T-helper 17 cell (primary cell): ENCODE data around the gene TBC1D9. TPM values are rescaled to one million over a fixed set of nuclear protein-coding genes. Genes with fewer than 3 reads are reported as not detected.

ENCODE experiments used
- ATAC-seq: fragments of 150-1000 bp; cut with Tn5 transposase; 2 replicates; pipeline ENCODE4 v1.10.0; 2021; ENCODE audit warnings: mild to moderate bottlenecking, moderate library complexity
- DNase-seq, 3 donors: peaks; one replicate each; pipeline versions ENCODE4 v3.0.0 to v3.0.0-alpha.2; 2020 to 2021
- H3K9me3 ChIP-seq: one replicate; pipeline ENCODE4 v1.7.0; 2013; ENCODE audit warnings: low read length, mild to moderate bottlenecking; ENCODE audit not compliant: control insufficient read depth, poor library complexity, severe bottlenecking
- H3K27ac Mint-ChIP-seq: one replicate; pipeline ENCODE4 v1.8.0; 2022; ENCODE audit warnings: mild to moderate bottlenecking, moderate library complexity, mixed read lengths
- H3K27me3 Mint-ChIP-seq: one replicate; pipeline ENCODE4 v1.8.0; 2022; ENCODE audit warnings: mixed read lengths
- H3K36me3 Mint-ChIP-seq: one replicate; pipeline ENCODE4 v1.8.0; 2022; ENCODE audit warnings: low read depth, mixed read lengths
- H3K4me1 Mint-ChIP-seq: one replicate; pipeline ENCODE4 v1.8.0; 2022; ENCODE audit warnings: mild to moderate bottlenecking, mixed read lengths
- H3K4me3 Mint-ChIP-seq: one replicate; pipeline ENCODE4 v1.8.0; 2022; ENCODE audit warnings: mild to moderate bottlenecking, moderate library complexity, mixed read lengths
- total RNA-seq, 4 donors: library from RNA in 2 of 4; stranded (reverse) in 2 of 4; gene quantifications; one replicate each; pipeline ENCODE4 v1.2.3 and lab custom pipeline; 2022 to 2026

TBC1D9 gene
- total RNA-seq, 2 donors from 2014 or later = 0.76 to 3.1 TPM

- H3K27ac Mint-ChIP-seq = no peak overlapping the region
- H3K4me1 Mint-ChIP-seq = no peaks in the 10 kb centered on the region
- no peak overlapping the region for H3K4me3 Mint-ChIP-seq
- ATAC-seq (no peak), DNase-seq (no peak)
- peaks cover 6% of the 10 kb centered on the region for H3K27me3 Mint-ChIP-seq
- no peaks in the 10 kb centered on the region for H3K36me3 Mint-ChIP-seq
- no peaks in the 10 kb centered on the region for H3K9me3 ChIP-seq
These were observed 96.1 kb downstream of the TBC1D9 start for GRCh38 chr4:140659943-140660700.

- no peaks in the 10 kb centered on the region for H3K9me3 ChIP-seq
- no peak for ATAC-seq
- no peaks in the 10 kb centered on the region for H3K4me1 Mint-ChIP-seq
- no peak overlapping the region for H3K4me3 Mint-ChIP-seq
- H3K27ac Mint-ChIP-seq = no peak overlapping the region
- no peak for DNase-seq
- H3K27me3 Mint-ChIP-seq = peaks cover 49% of the 10 kb centered on the region
- H3K36me3 Mint-ChIP-seq = no peaks in the 10 kb centered on the region
These were observed 101.7 kb downstream of the TBC1D9 start for GRCh38 chr4:140654495-140654814.

- ATAC-seq = no peak
- no peaks in the 10 kb centered on the region for H3K36me3 Mint-ChIP-seq
These were observed 102.3 kb downstream of the TBC1D9 start for GRCh38 chr4:140653718-140654494.

GRCh38 chr4:140652601-140653000 lies 103.6 kb downstream of the TBC1D9 start:
- H3K36me3 Mint-ChIP-seq = no peaks in the 10 kb centered on the region
- DNase-seq = no peak
- H3K4me3 Mint-ChIP-seq = no peak overlapping the region
- no peak for ATAC-seq
- H3K4me1 Mint-ChIP-seq = no peaks in the 10 kb centered on the region
- H3K27me3 Mint-ChIP-seq = peaks cover 61% of the 10 kb centered on the region
- no peak overlapping the region for H3K27ac Mint-ChIP-seq
- H3K9me3 ChIP-seq = no peaks in the 10 kb centered on the region

More at GRCh38 chr4:140653718-140654494, 102.3 kb downstream of the TBC1D9 start:
- H3K9me3 ChIP-seq = no peaks in the 10 kb centered on the region
- Mint-ChIP-seq H3K27me3 (peaks cover 54% of the 10 kb centered on the region), H3K27ac (no peak overlapping the region), H3K4me1 (no peaks in the 10 kb centered on the region), H3K4me3 (no peak overlapping the region)
- DNase-seq = no peak

GRCh38 chr4:140648716-140649308 lies 107.4 kb downstream of the TBC1D9 start:
- Mint-ChIP-seq H3K4me3 (no peak overlapping the region), H3K27me3 (peaks cover 65% of the 10 kb centered on the region), H3K4me1 (no peaks in the 10 kb centered on the region), H3K27ac (no peak overlapping the region), H3K36me3 (peaks cover 4% of the 10 kb centered on the region)
- no peak for ATAC-seq
- no peaks in the 10 kb centered on the region for H3K9me3 ChIP-seq
- DNase-seq = no peak

GRCh38 chr4:140645614-140646412 lies 110.4 kb downstream of the TBC1D9 start:
- H3K4me3 Mint-ChIP-seq = no peak overlapping the region
- peaks cover 4% of the 10 kb centered on the region for H3K36me3 Mint-ChIP-seq
- no peak overlapping the region for H3K27ac Mint-ChIP-seq
- DNase-seq = no peak
- no peaks in the 10 kb centered on the region for H3K4me1 Mint-ChIP-seq
- H3K9me3 ChIP-seq = no peaks in the 10 kb centered on the region
- ATAC-seq = no peak
- peaks cover 49% of the 10 kb centered on the region for H3K27me3 Mint-ChIP-seq

GRCh38 chr4:140645196-140645595 lies 111.0 kb downstream of the TBC1D9 start:
- no peak overlapping the region for H3K27ac Mint-ChIP-seq
- no peaks in the 10 kb centered on the region for H3K4me1 Mint-ChIP-seq
- DNase-seq (no peak), ATAC-seq (no peak)
- peaks cover 4% of the 10 kb centered on the region for H3K36me3 Mint-ChIP-seq
- peaks cover 42% of the 10 kb centered on the region for H3K27me3 Mint-ChIP-seq
- H3K9me3 ChIP-seq = no peaks in the 10 kb centered on the region
- H3K4me3 Mint-ChIP-seq = no peak overlapping the region

GRCh38 chr4:140644470-140645185 lies 111.6 kb downstream of the TBC1D9 start:
- DNase-seq = no peak
- peaks cover 4% of the 10 kb centered on the region for H3K36me3 Mint-ChIP-seq
- no peak for ATAC-seq
- no peak overlapping the region for H3K4me3 Mint-ChIP-seq
- no peaks in the 10 kb centered on the region for H3K9me3 ChIP-seq
- no peak overlapping the region for H3K27ac Mint-ChIP-seq
- H3K4me1 Mint-ChIP-seq = no peaks in the 10 kb centered on the region
- peaks cover 42% of the 10 kb centered on the region for H3K27me3 Mint-ChIP-seq

- H3K9me3 ChIP-seq = no peaks in the 10 kb centered on the region
- H3K36me3 Mint-ChIP-seq = peaks cover 4% of the 10 kb centered on the region
- ATAC-seq (no peak), DNase-seq (no peak)
- no peak overlapping the region for H3K27ac Mint-ChIP-seq
- peaks cover 37% of the 10 kb centered on the region for H3K27me3 Mint-ChIP-seq
- no peaks in the 10 kb centered on the region for H3K4me1 Mint-ChIP-seq
- H3K4me3 Mint-ChIP-seq = no peak overlapping the region
These were observed 112.6 kb downstream of the TBC1D9 start for GRCh38 chr4:140643571-140644055.

GRCh38 chr4:140642674-140643437 lies 113.3 kb downstream of the TBC1D9 start:
- peaks cover 35% of the 10 kb centered on the region for H3K27me3 Mint-ChIP-seq

GRCh38 chr4:140641789-140642439 lies 114.3 kb downstream of the TBC1D9 start:
- no peaks in the 10 kb centered on the region for H3K4me1 Mint-ChIP-seq
- no peak overlapping the region for H3K27ac Mint-ChIP-seq
- peaks cover 44% of the 10 kb centered on the region for H3K27me3 Mint-ChIP-seq
- H3K9me3 ChIP-seq = no peaks in the 10 kb centered on the region
- peaks cover 4% of the 10 kb centered on the region for H3K36me3 Mint-ChIP-seq
- peak overlapping the region; percentile 25 for H3K4me3 Mint-ChIP-seq
- DNase-seq = no peak
- ATAC-seq = no peak

More at GRCh38 chr4:140642674-140643437, 113.3 kb downstream of the TBC1D9 start:
- Mint-ChIP-seq H3K36me3 (peaks cover 4% of the 10 kb centered on the region), H3K4me3 (no peak overlapping the region), H3K27ac (no peak overlapping the region), H3K4me1 (no peaks in the 10 kb centered on the region)
- DNase-seq (no peak), ATAC-seq (no peak)
- H3K9me3 ChIP-seq = no peaks in the 10 kb centered on the region
